ENCODE measurements around the gene ARF6. TPM values are rescaled to one million over a fixed set of nuclear protein-coding genes. Genes with fewer than 3 reads are reported as not detected.
"Not testable (repeated sequence)": the region's sequence is repeated elsewhere in the genome, so short reads cannot be mapped to it uniquely, and the experiment has no call there.

ARF6 gene
- total RNA-seq, 1 donor from 2014 or later = 53.4 TPM

DNA sequence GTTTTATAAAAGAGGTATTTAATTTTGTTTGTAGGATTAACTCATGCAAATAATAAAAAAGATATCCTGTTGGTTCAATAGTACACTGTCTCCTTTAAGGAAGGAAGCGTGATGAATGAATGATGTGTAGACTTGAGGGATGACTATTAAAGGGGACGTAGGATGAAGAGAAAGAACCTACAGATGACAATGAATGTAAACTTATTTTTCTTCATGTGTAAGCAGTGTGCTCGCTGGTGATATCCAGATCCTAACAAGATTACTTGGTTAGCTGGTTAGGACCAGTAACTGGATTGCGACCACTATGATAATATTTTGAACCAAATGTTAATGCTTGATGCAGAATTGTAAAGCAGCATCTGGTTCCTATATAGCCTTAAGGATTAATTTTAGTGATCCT lies 2.6 kb downstream of the ARF6 start:
- Mint-ChIP-seq H3K9me3 (ENCODE audit: unreplicated experiment) (no peaks in the 10 kb centered on the region), H3K4me1 (ENCODE audit: unreplicated experiment) (peaks cover 57% of the 10 kb centered on the region), H3K27me3 (ENCODE audit: unreplicated experiment) (no peaks in the 10 kb centered on the region), H3K27ac (ENCODE audit: unreplicated experiment) (peak overlapping the region; percentile 62), H3K36me3 (ENCODE audit: unreplicated experiment) (peaks cover 36% of the 10 kb centered on the region), H3K4me3 (ENCODE audit: unreplicated experiment) (peak overlapping the region; percentile 89)
- no peak for DNase-seq (ENCODE audit: extremely low spot score, unreplicated experiment)
- TF ChIP-seq, protein P1, sequence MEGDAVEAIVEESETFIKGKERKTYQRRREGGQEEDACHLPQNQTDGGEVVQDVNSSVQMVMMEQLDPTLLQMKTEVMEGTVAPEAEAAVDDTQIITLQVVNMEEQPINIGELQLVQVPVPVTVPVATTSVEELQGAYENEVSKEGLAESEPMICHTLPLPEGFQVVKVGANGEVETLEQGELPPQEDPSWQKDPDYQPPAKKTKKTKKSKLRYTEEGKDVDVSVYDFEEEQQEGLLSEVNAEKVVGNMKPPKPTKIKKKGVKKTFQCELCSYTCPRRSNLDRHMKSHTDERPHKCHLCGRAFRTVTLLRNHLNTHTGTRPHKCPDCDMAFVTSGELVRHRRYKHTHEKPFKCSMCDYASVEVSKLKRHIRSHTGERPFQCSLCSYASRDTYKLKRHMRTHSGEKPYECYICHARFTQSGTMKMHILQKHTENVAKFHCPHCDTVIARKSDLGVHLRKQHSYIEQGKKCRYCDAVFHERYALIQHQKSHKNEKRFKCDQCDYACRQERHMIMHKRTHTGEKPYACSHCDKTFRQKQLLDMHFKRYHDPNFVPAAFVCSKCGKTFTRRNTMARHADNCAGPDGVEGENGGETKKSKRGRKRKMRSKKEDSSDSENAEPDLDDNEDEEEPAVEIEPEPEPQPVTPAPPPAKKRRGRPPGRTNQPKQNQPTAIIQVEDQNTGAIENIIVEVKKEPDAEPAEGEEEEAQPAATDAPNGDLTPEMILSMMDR (IDR thresholded peaks at IDR 0.05) = no peak

DNA sequence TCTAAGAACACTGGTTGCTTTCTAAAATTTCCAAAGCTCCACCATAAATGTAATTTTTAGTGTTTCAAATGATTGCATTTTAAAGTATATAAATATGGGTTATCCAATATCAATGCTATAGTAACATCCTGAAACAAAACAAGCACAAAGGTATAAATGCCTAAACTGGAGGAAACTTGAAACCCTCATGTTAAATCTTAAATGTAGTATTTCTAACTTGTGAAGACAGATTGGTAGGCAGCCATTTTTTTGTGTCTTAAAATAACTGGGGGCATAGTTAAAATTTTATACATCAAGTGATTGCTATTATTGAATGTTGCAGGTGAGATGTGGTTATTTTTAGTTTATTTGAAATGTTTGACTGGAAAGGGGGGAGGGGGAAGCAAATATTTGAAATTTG lies 3.4 kb downstream of the ARF6 start:
- not testable (repeated sequence) for H3K9me3 Mint-ChIP-seq (ENCODE audit: unreplicated experiment); H3K27me3 Mint-ChIP-seq (ENCODE audit: unreplicated experiment); DNase-seq (ENCODE audit: extremely low spot score, unreplicated experiment)
- Mint-ChIP-seq H3K27ac (ENCODE audit: unreplicated experiment) (peak overlapping the region; percentile 62), H3K4me1 (ENCODE audit: unreplicated experiment) (peaks cover 57% of the 10 kb centered on the region), H3K36me3 (ENCODE audit: unreplicated experiment) (peaks cover 36% of the 10 kb centered on the region), H3K4me3 (ENCODE audit: unreplicated experiment) (peak overlapping the region; percentile 89)

DNA sequence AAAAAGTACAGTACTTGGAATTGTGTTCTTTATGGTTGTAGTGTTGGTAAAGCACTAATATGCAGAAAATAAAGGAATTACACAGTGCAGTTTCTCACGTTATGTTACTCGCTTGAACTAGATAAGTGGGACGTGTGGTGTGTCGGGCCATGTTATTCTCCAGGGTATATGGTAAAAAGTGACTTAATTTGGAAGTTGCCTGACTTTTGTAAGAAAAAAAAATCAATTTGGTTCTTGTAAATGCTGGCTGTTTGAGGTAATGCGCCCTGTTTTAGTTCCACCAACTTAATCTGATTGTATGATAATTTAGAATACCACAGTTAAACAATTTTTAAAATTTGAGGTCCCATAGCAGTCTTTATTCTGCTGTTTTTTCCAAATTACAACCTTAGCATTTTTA lies 4.1 kb downstream of the ARF6 start:
- no peaks in the 10 kb centered on the region for H3K9me3 Mint-ChIP-seq (ENCODE audit: unreplicated experiment)
- no peaks in the 10 kb centered on the region for H3K27me3 Mint-ChIP-seq (ENCODE audit: unreplicated experiment)
- no peak for DNase-seq (ENCODE audit: extremely low spot score, unreplicated experiment)
- peaks cover 52% of the 10 kb centered on the region for H3K4me1 Mint-ChIP-seq (ENCODE audit: unreplicated experiment)
- H3K27ac Mint-ChIP-seq (ENCODE audit: unreplicated experiment) = peak overlapping the region; percentile 78
- TF ChIP-seq, protein P1 (IDR thresholded peaks at IDR 0.05) = no peak
- H3K36me3 Mint-ChIP-seq (ENCODE audit: unreplicated experiment) = peaks cover 36% of the 10 kb centered on the region
- H3K4me3 Mint-ChIP-seq (ENCODE audit: unreplicated experiment) = peak overlapping the region; percentile 89

DNA sequence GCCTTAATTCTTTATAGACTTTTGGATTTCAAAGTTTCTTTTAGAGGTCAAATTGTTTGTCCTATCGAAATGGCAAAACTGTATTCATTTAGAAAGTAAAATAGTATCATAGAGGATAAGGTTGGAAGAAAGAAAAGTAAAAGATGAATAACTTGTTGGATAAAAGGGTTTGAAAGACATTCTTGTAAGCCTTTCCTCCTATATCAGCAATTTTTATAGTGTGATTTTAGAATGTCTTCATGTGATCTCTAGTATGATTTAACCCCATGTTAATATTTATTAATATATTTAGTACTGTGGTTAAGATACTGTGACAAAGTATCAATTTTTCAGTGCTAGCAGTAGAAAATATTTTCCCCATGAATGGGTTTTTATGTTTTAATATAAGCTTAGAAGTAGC lies 4.5 kb downstream of the ARF6 start:
- Mint-ChIP-seq H3K9me3 (ENCODE audit: unreplicated experiment) (no peaks in the 10 kb centered on the region), H3K4me3 (ENCODE audit: unreplicated experiment) (peak overlapping the region; percentile 89), H3K36me3 (ENCODE audit: unreplicated experiment) (peaks cover 36% of the 10 kb centered on the region), H3K27me3 (ENCODE audit: unreplicated experiment) (no peaks in the 10 kb centered on the region), H3K27ac (ENCODE audit: unreplicated experiment) (peak overlapping the region; percentile 78), H3K4me1 (ENCODE audit: unreplicated experiment) (peaks cover 48% of the 10 kb centered on the region)
- no peak for DNase-seq (ENCODE audit: extremely low spot score, unreplicated experiment)
- TF ChIP-seq, protein P1 (IDR thresholded peaks at IDR 0.05) = no peak

DNA sequence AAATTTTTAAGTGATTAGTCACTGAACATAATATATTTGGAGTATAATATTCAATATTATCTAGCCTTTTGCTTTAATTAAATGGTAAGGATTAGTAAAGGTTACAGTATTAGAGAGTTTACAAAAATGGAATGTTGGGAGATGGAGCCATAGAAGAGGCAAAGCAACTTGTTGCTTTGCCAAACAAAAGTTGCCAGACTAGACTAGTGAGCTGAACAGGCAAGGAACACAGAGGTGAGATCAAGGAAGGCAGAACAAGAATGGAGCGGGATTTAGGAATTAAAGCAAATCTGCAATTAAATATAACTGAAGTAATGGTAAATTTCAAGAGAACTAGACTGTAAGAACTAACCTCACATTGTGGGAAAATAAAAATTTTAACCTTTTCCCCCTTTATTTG lies 5.1 kb downstream of the ARF6 start:
- Mint-ChIP-seq H3K4me3 (ENCODE audit: unreplicated experiment) (peak overlapping the region; percentile 27), H3K9me3 (ENCODE audit: unreplicated experiment) (no peaks in the 10 kb centered on the region), H3K27me3 (ENCODE audit: unreplicated experiment) (no peaks in the 10 kb centered on the region), H3K36me3 (ENCODE audit: unreplicated experiment) (peaks cover 36% of the 10 kb centered on the region), H3K4me1 (ENCODE audit: unreplicated experiment) (peaks cover 48% of the 10 kb centered on the region), H3K27ac (ENCODE audit: unreplicated experiment) (peak overlapping the region; percentile 43)
- TF ChIP-seq, protein P1 (IDR thresholded peaks at IDR 0.05) = no peak
- no peak for DNase-seq (ENCODE audit: extremely low spot score, unreplicated experiment)

DNA sequence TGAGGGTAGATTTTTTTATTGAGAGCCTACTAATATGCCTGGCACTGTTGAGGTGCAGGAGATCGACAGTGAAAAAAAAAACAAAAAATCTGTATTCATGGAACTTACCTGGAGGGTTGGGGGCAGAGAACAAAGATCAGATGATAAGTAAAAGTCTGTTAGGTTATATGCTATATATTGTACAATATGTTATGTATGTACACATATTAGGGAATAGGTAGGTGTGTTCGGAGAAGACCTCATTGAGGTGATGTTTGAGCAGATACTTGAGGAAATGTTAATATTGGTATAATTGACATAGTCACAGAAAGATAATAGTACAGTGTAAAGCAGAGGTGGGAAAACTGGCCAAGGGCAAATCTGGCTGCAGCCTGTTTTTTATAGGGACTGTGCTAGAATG lies 5.6 kb downstream of the ARF6 start:
- TF ChIP-seq, protein P1 (IDR thresholded peaks at IDR 0.05) = no peak
- Mint-ChIP-seq H3K4me1 (ENCODE audit: unreplicated experiment) (peaks cover 48% of the 10 kb centered on the region), H3K36me3 (ENCODE audit: unreplicated experiment) (peaks cover 36% of the 10 kb centered on the region), H3K27ac (ENCODE audit: unreplicated experiment) (peak overlapping the region; percentile 43), H3K9me3 (ENCODE audit: unreplicated experiment) (no peaks in the 10 kb centered on the region), H3K4me3 (ENCODE audit: unreplicated experiment) (peak overlapping the region; percentile 4), H3K27me3 (ENCODE audit: unreplicated experiment) (no peaks in the 10 kb centered on the region)
- no peak for DNase-seq (ENCODE audit: extremely low spot score, unreplicated experiment)

Data from osteocyte (in vitro differentiated cells).